D721Med (cell line): ENCODE data around the gene BLID.

Experiments used
- DNase-seq: peaks from one replicate; pipeline ENCODE4 v3.0.0; 2011; ENCODE audit warnings: low spot score; ENCODE audit not compliant: insufficient read length
- FAIRE-seq: peaks from 2 replicates; lab custom pipeline; 2011; peaks lifted over from hg19 to GRCh38; lab: Jason Lieb, UNC
- TF ChIP-seq, protein P1 (sequence below): IDR thresholded peaks from 2 replicates; pipeline ENCODE4 v1.5.1; 2012; ENCODE audit warnings: mild to moderate bottlenecking, control low read depth; ENCODE audit not compliant: insufficient read depth; ENCODE audit errors: missing control alignments

BLID gene

DNA sequence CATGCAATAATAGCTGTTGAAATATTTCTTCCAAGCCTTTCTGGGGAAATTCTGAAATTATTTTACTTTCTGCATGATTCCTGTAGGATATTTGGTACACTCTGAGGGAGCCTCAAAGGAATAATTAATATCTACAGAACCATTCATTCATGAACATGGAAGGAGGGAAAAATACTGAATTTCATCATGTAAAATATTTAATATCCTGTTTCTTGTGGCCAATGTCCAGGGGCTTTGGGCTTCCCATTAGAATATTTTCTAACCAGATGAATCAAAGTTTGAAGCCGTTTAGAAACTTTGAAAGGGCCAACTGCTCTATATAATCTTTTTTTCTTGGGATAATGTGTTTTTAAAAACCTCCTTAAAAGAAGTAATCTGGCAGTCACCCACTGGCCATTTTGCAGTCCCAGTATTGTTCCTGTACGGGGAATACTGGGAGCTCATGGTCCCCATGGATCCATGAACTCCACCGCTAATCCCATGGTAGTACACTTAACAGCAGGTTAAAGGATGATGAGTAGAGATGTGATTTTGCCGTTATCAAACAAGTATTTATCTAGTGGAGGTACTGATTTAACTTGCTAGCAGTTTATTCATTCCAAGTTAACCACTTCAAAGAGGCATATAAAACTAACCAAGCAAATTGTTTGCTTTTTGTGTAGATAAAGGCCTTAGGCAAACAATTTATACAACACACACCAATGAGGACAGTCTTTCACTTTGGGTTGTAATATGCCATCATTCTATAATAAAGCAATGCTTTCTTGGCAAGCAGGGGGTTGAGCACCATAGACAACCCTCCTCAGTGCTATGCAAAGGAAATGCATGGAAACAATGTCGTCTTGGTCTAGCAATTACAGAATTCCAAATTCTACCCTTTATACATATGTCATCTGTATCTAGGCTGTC, 34.5 kb upstream of the BLID start:
- FAIRE-seq = no peak
- DNase-seq = no peak
- TF ChIP-seq, protein P1, sequence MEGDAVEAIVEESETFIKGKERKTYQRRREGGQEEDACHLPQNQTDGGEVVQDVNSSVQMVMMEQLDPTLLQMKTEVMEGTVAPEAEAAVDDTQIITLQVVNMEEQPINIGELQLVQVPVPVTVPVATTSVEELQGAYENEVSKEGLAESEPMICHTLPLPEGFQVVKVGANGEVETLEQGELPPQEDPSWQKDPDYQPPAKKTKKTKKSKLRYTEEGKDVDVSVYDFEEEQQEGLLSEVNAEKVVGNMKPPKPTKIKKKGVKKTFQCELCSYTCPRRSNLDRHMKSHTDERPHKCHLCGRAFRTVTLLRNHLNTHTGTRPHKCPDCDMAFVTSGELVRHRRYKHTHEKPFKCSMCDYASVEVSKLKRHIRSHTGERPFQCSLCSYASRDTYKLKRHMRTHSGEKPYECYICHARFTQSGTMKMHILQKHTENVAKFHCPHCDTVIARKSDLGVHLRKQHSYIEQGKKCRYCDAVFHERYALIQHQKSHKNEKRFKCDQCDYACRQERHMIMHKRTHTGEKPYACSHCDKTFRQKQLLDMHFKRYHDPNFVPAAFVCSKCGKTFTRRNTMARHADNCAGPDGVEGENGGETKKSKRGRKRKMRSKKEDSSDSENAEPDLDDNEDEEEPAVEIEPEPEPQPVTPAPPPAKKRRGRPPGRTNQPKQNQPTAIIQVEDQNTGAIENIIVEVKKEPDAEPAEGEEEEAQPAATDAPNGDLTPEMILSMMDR = no peak

DNA sequence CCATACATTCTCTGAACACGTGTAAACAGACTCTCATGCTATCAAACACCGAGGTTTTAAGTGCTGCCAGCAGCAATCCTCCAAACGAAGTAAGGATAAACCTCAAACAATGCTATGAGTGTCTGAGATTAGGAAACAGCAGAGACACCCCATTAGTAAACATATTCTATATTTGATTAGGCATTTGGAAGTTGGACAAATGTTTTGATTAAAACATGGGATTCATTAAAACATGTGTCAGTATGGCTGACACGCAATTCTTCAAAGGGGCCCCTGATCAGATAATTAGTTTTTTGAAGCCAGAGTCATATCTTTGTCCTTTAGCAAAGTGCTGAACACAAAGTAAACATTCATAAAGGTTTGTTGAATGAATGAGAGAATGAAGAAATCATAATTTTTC, 33.2 kb upstream of the BLID start:
- FAIRE-seq (no peak), DNase-seq (no peak)
- TF ChIP-seq, protein P1 = no peak

DNA sequence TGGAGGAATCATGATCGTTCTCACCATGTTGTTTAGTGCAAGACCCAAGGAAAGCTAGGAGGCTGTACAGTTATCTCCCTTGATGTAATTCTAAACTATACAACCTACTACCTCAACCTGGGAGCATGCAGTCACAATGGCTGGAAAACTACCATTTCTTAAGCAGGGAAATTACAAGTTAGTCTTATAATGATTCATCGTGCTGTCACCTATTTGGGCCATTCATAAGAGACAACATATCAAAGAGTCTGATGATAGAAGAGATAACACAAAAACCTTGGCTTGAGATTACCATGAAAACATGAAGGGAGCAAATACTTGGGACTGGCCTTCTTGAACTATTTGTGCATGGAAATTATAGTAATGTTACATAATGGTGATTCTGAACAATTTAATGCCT, 30.5 kb upstream of the BLID start:
- no peak for DNase-seq
- no peak for FAIRE-seq
- TF ChIP-seq, protein P1 = no peak

DNA sequence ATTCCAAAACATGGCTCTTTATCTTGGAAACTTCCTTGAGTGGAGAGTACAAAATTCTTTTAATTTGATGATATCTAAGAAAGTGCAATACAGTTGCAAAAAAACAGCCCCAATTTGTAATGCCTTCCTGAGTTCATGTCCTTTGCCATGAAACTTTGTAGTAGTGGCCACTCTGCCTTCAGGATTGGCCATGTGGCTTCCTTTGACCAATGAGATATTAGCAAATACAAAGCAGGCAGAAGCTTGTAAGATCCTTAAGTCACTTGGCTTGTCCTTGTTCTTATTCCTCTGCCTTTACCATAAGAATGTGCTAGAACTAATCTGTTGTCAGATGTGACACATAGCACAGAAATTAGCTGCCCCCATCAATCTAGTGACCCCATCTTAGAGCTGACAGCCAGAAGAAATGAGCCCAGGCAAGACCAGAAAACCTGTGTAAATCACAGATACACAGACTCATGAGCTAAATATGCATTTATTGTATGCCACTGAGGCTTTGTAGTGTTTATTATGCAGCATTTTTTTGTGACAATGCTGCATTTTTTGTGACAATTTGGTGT, 29.8 kb upstream of the BLID start:
- DNase-seq = no peak
- FAIRE-seq = no peak
- TF ChIP-seq, protein P1 = no peak

DNA sequence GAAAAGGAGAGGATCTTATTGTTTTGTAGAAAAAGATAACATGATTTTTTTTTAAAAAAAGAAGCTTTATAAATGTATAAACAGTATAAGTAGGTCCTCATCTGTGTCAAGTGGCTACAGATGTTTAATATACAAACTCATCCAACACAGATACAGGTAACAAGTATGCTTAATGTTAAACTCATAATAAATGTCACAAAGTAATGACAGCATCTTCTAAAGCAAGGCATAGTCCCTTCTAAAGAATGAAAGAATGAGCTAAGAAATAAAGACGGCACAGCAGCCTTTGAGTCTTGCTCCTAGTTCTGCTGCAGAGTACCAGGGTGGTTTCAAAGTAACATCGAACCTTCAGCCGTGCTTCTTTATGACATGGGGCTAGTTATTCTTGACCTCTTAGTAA, 28.7 kb upstream of the BLID start:
- FAIRE-seq (no peak), DNase-seq (no peak)
- TF ChIP-seq, protein P1 = no peak

DNA sequence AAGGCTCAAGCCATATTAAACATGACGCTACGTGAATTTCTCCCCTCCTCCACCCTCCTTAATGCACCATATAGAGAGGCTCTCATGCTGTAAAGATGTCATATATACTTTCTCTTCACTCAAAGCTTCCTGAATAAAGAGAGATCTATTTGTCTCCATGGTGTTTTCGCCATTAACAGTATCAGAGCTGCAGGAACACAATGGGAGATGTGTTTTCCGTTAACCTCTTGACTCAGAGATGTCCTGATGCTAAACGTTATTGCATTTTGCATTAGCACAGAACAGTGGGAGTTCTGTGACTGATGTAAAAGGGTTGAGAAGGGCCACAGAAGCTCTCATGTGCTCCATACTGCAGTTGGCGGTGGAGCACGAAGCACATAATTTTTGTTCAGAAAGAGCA, 25.7 kb upstream of the BLID start:
- FAIRE-seq = no peak
- TF ChIP-seq, protein P1 = no peak
- no peak for DNase-seq

DNA sequence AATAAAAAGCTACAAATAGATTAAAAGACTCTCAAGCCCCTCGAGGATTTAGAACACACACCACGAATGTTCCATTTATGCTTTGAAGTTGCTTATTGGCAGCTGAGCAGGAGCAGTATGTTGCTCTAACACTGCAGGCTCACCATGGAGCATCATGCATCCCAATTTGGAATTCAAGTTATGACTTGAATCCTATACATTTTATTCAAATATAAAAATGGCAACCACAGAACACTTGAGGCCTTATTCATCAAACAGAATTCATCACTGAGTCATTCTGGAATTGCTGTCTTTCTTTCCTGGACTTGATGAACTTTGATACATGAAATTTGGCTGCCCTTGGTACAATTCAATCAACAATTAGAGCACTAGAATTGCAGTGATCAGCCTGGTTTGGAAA, 24.5 kb upstream of the BLID start:
- no peak for FAIRE-seq

More for the DNA sequence above, 24.5 kb upstream of the BLID start:
- TF ChIP-seq, protein P1 = no peak
- no peak for DNase-seq
